GM19372 (cell line): Measurements from ENCODE around the gene EPHA2.

Source experiments
- ATAC-seq: cut with Tn5 transposase; IDR thresholded peaks from one replicate; pipeline ENCODE4 v1.9.1; 2021; ENCODE audit warnings: mild to moderate bottlenecking, low read depth, moderate library complexity; ENCODE audit not compliant: unreplicated experiment

The EPHA2 gene

DNA sequence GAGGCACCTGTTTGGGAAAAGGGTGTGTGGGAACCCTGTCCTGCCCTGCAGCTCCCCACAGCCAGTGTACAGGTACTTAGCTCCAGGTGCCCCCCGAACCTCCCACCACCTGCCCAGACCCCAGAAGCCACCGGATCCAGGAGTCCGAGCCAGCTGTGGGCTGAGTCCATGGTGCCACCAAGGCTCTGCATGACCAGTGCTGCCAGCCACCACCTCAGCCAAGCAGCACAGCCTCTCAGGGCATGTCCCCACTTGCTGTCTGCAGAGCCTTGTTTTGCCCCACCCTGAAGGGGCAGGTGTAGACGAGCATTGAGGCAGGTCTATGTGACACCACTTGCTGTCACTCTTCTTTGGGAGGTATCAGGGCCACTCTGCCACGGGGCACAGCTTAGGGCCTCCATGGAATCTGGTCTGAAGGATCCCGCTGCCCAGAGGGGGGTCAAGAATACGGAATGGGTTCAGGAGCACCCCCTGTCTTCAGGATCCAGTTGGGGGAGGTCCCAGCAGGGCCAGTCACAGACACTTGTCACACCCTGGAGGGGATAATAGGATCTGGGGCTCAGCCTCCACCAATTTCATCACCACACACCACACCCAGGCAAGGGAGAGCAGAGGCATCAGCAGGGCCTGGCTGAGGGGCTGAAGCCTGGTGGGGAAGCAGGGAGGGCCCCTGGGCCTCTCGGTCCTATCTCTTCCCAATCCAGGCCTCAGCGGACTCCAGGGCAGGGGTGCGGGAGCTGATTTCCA is 28.9 kb upstream of the EPHA2 start:
- ATAC-seq, result no peak

DNA sequence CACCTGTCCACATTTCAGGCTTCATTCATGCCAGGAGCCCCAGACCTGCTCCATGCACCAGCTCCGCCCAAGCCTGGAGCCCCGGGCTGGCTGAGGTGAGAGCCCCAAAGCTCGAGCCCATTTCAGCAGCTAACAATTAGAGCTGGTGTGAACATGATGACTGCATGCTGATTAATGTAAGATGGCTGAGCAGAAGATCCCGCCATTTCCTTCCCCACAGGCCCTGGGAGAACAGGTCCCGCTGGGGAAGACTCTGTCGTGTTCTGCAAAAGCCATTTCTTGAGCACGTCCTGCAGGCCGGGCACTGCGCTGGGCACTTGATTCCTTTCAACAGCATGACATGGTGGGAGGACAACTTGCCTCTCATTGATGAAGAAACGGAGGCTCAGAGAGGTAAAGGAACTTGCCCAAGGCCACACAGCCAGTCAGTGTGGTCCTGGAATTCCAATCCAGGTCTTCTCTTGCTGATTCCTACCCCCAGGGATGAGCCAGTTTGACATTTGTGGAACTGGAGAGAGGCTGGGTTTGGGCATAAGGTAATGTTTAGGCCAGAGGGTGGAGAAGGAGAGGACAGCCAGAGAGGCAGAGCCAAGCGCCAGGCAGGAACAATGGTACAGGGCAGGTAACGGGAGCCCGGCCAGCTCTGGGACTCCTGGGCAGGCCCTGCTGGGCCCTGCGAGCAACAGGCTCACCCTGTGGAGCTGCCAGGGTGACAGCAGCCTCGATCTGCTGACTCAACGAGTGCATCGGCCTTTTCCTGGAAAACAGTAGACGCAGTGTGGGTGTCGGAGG is 28.1 kb upstream of the EPHA2 start:
- no peak for ATAC-seq

DNA sequence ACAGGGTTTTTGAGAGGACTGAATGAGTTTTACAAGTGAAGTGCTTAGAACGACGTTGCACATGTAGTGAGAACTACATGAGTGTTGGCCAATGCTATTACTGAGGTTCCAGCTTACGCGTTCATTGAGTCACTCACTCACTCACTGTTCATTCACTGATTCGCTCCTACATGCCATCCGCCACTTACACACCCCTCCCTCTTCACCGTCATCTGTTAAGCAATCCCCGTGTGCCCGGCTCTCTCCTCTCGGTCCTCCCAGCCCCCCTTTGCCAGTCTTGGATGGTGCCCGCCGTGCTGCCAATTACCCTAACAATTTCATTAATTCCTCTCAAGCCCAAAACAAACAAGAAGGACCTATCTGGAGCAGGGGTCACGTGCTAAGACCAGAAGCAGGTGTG is 27.3 kb upstream of the EPHA2 start:
- no peak for ATAC-seq

DNA sequence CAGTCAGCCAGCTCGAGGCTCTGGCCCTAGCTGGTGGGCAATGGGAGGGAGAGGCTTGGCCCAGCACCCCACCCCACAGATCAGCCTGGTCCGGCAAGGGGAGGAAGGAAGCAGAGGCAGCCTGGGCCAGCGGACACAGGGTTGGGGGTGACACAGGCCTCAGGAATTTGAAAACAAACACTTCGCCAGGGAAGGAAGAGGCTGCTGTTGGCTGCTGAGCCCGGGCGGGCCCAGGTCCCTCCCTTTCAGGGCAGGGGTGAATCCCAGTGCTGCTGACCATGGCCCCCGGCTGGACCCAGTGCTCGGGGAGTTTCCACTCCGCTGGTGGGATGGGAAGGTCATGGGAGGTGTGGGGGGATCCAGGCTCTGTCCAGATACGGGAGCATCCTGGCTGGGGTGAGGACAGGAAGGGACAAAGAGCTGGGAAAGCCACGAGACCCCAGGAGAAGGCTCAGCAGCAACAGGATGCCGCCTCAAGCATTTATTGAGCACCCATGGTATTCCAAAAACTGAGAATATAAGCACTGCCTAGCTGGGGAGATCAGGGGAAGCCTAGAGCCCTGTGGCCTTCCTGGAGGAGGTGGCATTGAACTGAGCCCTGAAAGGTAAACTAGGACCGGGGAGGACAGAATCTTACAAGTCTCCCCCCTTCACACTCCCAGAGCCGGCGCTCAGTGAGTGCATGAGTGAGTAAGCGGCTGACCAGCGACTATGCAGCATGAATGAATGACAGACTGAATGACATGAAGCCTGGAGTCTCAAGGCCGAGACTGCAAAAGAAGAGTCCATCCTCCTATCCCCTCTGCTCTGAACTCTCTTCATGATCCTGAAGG is 26.2 kb upstream of the EPHA2 start:
- ATAC-seq, result no peak

DNA sequence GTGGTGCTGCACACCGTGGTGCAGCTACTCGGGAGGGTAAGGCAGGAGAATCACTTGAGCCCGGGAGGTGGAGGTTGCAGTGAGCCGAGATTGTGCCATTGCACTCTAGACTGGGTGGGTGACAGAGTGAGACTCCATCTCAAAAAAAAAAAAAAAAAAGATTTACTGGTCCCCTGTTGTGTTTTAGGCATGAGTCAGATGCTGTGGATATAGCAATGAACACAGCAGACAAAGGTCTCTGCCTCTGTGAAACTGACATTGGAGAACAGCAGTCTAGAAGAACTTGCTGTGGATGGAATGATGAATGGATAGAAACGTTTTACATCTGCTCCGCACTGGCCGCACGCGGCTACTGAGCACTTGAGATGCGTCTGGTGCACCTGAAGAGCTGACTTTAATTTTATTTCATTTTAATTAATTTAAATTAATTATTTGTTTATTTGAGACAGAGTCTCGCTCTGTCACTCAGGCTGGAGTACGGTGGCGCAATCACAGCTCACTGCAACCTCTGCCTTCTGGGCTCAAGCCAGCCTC is 24.5 kb upstream of the EPHA2 start:
- ATAC-seq, result no peak

DNA sequence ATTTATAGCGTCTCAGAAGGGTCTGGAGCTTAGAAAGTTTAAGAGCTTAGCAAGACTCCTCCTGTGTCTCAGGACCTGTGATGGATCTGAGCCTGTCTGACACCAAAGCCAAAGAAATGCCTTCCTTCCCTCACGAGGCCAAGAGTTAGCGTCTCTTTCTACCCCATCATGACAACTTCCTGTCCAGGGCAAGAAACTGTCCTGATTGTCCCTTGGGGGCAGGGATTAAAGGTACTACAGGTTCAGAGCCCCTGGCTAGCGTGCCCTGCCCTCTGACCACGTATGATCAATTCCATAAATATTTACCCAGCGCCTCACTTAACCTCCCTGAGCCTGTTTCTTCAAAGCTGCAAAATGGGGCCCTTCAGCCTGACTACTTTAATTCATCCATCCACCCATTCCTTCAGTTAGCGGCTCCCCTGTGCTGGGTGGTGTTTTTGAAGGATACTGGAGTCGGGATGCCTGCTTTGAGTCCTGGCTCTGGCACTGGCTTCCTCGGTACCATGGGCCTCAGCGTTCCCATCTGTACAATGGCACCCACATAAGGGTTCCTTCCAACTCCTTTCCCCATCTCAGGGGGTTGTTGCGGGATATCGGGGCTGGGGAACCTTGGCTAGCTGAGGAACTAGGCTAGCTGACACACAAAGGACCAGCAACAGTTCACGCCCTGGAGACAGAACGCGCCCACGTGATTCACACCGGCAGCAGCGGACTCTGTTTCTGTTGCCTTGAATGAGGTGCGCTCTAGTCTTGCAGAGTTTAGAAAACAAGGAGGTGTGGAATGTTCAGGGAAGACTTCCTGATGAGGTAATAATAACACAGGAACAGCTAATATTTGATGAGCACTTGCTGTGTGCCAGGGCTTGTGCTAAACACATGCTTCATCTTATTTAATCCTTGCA is 23.0 kb upstream of the EPHA2 start:
- ATAC-seq, result no peak

DNA sequence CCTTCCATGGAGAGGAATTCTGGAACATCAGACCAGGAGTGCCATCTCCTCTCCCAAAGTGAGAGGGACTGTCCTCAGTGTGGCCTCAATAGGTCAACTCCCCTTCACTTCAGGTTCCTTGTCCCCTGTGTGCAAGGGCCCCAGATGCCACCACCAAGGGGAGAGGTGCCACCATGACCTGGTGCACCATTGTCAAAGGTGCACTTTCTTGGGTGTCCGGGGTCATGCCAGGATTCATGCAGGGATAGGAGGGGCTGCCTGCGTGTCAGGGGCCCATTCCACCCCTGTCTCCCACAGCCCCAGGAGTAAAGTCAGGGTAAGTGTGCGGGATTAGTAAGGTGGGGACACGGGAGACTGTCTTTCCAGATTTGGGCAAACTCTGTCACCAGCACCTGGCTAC is 21.4 kb upstream of the EPHA2 start:
- no peak for ATAC-seq

DNA sequence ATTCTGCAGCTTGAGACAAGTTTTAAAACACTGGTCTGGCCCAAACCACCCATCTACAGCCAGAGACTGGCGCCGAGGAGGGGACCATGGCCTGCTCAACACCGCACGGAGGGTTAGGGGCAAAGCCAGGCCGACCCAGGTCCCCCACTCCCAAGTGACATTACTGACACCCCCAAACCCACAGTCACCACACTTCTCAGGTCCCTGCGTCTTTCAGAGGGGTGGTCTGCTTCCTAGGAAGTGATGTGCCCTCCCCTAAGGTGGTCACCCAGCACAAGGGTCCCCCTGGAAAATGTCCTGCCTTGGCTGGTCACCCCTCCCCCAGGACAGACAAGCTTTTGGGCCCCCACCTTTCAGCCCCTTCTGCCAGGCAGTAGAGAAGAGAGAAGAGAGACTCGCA is 20.8 kb upstream of the EPHA2 start:
- no peak for ATAC-seq

DNA sequence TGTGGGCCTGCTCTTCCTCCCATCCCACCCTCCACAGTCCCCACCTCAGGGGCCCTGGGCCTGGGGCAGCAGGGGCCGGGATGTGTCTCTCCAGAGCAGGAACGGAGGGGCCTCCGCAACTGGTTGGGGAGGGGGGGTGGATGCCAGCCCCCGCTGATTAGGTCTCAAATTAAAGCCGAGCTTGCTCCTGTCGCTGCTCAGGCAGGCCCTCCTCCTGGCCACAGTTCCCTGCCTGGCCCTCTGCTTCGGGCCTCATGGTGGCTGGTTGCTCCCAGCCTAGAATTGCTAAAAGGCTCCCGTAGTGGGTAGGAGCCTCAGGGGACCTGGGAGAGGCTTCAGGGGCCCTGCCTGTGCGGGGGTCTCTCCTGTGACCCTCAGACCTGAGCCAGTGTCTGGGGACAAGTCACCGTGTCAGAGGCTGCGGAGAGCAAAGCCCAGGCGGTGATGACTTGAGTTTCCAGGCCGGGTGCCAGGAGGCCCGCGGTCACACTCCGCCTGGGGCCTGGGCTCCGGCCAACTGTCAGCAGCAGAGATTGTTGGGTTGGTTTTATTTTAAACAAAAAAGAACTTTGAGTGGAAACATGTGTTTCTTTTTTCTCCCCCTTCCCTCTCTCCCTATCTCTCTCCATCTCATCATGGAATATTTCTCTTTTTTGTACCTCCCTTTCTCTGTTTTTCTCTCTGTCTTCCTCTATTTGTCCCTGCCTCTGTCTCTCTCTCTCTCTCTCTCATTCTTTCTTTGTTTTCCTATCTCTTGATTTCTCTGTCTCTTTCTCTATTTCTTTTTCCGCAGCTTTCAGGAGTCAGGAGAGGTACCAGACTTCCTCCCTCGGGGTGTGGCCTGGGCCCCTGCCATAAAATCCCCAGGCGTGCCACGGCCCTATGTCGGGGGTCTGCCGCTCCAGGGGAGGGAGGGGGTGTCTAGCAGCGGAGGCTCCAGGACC is 20.0 kb upstream of the EPHA2 start:
- ATAC-seq, result no peak

DNA sequence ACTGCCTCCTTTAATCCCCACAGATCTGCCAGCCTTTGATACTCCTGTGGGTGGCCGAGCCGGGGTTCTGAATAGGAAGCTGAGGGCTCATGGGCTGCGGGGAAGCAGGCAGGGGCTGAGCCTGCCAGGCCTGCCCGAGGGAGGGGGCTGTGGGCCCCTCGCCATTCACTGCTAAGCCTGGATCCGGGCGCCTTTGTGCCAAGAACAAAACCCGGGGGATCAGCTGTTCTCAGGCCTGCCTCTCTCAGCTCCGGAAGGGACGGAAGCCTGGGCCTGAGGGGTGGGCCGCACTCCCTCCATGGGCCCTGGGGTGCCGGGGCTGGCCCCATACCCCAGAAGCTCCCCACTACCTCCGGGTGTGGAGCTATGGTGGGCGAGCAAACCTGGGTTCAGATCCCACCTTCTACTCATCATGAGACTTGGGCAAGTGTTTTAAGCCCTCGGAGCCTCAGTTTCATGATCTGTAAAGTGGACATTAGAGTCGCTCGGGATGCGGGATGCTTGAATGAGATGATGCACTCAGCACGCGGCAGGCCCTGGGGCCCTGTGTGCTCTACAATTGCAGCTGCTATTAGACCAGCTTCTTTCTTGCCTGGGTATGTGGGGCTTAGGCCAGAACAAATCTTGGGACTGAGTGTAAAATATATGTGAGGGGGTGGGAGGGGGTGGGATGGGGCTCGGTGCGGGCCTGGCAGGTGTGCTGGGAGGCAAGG is 19.2 kb upstream of the EPHA2 start:
- no peak for ATAC-seq

DNA sequence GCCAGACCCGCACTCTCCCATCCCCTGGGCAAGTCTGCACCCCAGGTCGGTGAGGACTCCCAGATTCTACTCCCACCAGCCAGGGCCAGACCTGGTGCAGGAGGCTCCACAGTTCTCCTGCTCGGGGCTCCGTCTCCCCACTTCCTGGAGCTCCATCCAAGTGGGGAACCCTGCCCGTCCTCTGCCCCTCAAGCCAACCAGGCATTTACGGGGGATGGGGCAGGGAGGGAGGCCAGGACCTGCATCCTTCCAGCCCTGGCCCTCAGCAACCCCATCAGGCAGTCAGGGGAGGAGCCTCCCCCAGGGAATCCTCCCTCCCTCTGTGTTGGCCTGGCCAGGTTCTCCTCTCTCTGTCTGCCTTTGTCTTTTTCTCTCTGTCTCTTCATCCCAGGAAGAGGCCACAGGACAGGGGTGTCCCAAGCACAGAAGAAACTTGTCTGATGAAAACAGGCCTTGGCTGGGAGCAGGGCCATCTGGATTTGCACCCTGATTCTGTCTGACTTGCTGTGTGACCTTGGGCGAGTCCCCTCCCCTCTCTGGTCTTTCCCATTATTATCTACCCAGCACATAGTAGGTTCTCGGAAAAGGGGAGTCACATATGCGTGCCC is 18.5 kb upstream of the EPHA2 start:
- no peak for ATAC-seq

DNA sequence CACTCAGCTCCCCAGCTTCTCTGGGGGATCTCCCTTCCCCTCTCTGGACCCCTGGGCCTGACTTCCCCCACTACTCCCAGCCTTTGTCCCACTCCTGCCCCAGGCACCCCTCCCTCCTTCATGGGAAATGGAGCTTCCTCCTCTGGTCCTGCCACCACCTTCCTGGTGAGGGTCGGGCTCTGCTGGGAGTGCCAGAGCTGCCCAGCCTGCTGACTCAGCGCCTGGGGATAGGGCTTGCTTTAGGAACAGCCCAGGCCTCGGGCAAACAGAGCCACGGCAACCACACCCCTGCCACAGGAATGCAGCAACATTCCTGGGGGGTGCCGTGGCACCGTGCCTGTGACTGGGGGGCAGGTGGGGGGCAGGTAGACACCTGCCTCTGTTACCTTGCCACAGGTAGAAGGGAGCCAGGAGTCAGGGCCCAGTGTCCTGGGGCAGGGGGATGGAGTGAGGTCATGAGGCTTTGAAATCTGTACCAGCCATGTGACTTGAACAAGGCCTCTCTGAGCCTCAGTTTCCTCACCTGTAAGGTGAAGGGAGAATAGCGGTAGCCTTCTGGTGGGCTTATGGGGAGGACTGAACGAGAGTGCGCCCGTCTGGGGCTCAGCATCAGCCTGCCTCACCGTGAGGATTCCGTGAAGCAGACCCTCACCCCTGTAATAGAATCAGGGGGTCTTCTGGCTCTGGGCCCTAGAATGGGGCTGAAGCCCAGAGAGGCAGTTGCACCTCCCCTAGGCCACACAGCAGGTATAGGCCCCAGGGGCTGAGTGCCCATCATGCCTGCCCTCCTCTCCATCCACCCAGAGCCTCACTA is 17.8 kb upstream of the EPHA2 start:
- ATAC-seq, result no peak

DNA sequence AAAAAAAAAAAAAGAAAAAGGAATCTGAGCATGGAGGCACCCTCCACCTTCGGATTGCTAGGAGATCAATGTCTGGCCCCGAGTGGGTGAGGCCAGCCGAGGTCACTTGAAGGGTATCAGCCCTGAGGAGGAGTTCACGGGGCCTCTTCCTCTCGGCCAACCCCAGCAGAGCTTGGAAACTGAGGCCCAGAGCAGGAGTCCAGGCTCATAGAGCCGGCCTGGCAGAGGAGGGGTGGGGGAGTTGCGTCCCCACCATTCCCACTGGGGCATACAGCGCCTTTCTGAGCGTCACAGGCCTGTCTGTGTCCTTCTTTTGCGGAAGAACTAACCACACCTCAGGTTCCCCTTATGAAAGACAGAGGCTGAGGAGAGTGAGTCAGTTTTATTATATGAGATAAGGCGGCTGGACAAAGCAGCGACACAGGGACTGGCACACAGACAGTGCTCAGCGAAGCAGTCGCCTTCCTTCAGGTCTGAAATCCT is 17.1 kb upstream of the EPHA2 start:
- no peak for ATAC-seq

DNA sequence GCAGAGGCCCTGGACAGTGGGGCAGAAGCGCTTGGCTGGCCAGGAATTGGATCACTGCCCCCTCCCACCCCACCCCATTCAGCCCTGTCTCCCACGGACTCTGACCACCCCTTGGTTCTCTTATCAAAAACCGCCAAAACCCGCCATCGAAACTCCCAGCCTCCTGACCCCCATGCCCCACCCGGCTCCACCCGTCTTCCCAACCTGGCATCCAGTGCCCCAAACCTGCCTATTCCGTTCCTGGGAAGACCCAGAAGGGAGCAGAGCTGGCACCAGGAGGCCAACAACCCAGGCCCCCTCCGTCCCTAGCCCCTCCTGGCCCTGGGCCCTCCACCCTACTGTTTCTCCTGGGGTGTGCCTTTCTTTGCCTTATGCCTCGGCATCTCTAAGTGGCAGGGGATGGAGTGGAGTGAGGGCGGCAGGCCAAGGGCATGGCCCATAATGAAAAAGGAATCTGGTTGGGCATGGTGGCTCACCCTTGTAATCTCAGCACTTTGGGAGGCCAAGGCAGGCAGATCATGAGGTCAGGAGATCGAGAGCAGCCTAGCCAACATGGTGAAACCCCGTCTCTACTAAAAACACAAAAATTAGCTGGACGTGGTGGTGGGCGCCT is 16.5 kb upstream of the EPHA2 start:
- no peak for ATAC-seq

DNA sequence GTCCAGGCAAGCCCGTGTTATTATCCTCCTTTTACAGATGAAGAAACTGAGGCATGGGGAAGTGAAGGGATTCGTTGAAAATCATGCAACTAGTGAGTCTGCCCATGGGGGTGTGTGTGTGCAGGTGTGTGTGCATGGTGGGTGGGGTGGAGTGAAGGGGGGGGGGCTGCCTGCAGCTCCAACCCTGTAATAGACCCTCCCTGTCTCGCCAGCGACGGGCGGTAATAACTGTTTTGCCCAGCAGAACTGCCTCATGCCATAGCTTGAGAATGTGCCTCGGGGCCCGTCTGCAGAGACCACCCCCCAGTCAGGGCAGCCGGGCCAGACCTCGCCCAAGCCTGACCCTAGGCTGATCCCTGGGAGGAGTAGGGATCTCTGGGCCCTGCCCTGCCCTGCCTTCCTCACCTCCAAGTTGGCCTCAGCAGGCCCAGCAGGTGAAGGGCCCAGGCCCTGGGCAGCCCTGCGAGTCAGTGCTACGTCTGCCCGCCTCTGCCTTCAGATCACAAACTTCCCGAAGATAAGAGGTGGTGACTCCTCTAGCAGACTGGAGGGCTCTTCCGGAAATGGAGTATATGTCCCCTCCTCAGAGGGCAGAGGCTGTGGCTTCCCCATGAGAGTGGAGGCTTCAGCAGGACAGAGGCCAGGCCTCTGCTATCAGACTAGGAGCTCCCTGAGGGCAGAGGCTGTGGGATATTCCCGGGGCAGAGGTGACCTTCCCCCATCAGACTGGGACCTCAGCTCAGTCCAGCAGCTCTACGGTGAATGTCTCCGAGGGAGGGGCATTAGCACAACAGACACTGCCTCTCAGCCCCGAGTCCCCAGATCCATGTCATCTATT is 15.7 kb upstream of the EPHA2 start:
- ATAC-seq, result no peak

DNA sequence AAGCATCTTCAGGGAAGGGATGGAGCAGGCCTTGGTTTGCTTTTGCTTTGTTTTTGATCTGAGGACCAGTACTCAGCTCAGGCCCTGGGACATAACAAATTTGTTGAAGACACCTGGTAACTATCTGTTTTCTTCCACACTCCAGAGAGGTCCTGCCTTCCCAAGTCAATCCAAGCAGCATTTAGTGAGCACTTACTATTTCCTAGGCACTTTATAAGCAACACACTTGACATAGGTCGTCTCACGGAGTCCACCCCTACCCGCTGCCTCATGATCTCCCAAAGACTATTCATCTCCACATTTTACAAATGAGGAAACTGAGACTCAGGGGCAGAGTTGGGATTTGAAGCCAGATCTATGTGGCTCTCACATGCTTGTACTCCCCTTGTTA is 14.4 kb upstream of the EPHA2 start:
- no peak for ATAC-seq
